Measurements from ENCODE around the gene DSTYK. TPM values are rescaled to one million over a fixed set of nuclear protein-coding genes. Genes with fewer than 3 reads are reported as not detected.

DSTYK gene
- total RNA-seq, 1 donor from 2014 or later, result 15.4 TPM

GRCh38 chr1:205232127-205232820, 20.8 kb upstream of the DSTYK start:
- no peaks in the 10 kb centered on the region for H3K36me3 ChIP-seq (ENCODE audit: insufficient read depth, low read length)
- peaks cover 14% of the 10 kb centered on the region for H3K4me1 Mint-ChIP-seq (ENCODE audit: low read depth, unreplicated experiment)
- H3K4me3 ChIP-seq (ENCODE audit: insufficient read depth, low read depth, low read length), result no peak overlapping the region
- H3K4me2 ChIP-seq (ENCODE audit: low read length), result no peak overlapping the region
- H3K4me1 ChIP-seq (ENCODE audit: insufficient read depth, low read length), result peaks cover 8% of the 10 kb centered on the region
- peaks cover 2% of the 10 kb centered on the region for H3K36me3 Mint-ChIP-seq (ENCODE audit: low read depth, unreplicated experiment)
- H3K4me3 Mint-ChIP-seq (ENCODE audit: unreplicated experiment), result no peak overlapping the region
- H4K20me1 ChIP-seq (ENCODE audit: insufficient read depth, low read length), result peaks cover 8% of the 10 kb centered on the region
- TF ChIP-seq CTCF (IDR thresholded peaks at IDR 0.05; ENCODE audit: insufficient read depth, low read depth, low read length) (no peak), EZH2 (IDR thresholded peaks at IDR 0.05; ENCODE audit: insufficient read depth, low read length) (no peak)
- no peaks in the 10 kb centered on the region for H3K9me3 ChIP-seq (ENCODE audit: insufficient read depth, low read depth, low read length)
- peaks cover 1% of the 10 kb centered on the region for H3K27me3 Mint-ChIP-seq (ENCODE audit: low read depth, unreplicated experiment)
- no peaks in the 10 kb centered on the region for H3K9me3 Mint-ChIP-seq (ENCODE audit: unreplicated experiment)
- H3K27ac ChIP-seq (ENCODE audit: low read depth, low read length), result no peak overlapping the region
- DNase-seq (ENCODE audit: low read depth) (no peak), FAIRE-seq (no peak)
- H3K27me3 ChIP-seq (ENCODE audit: insufficient read depth, low read length), result no peaks in the 10 kb centered on the region
- H3K27ac Mint-ChIP-seq (ENCODE audit: unreplicated experiment), result no peak overlapping the region
- H2AFZ ChIP-seq (ENCODE audit: low read depth, low read length), result no peak overlapping the region
- no peaks in the 10 kb centered on the region for H3K79me2 ChIP-seq (ENCODE audit: insufficient read depth, low read length)
- H3K9ac ChIP-seq (ENCODE audit: low read length), result no peak overlapping the region

- TF ChIP-seq EZH2 (IDR thresholded peaks at IDR 0.05; ENCODE audit: insufficient read depth, low read length) (no peak), CTCF (IDR thresholded peaks at IDR 0.05; ENCODE audit: insufficient read depth, low read depth, low read length) (no peak)
- Histone ChIP-seq H2AFZ (ENCODE audit: low read depth, low read length) (no peak overlapping the region), H3K27ac (ENCODE audit: low read depth, low read length) (no peak overlapping the region), H3K9me3 (ENCODE audit: insufficient read depth, low read depth, low read length) (no peaks in the 10 kb centered on the region), H3K4me1 (ENCODE audit: insufficient read depth, low read length) (peaks cover 20% of the 10 kb centered on the region), H3K36me3 (ENCODE audit: insufficient read depth, low read length) (no peaks in the 10 kb centered on the region), H4K20me1 (ENCODE audit: insufficient read depth, low read length) (peaks cover 8% of the 10 kb centered on the region), H3K9ac (ENCODE audit: low read length) (no peak overlapping the region), H3K27me3 (ENCODE audit: insufficient read depth, low read length) (no peaks in the 10 kb centered on the region), H3K4me3 (ENCODE audit: insufficient read depth, low read depth, low read length) (no peak overlapping the region), H3K4me2 (ENCODE audit: low read length) (no peak overlapping the region), H3K79me2 (ENCODE audit: insufficient read depth, low read length) (no peaks in the 10 kb centered on the region)
- Mint-ChIP-seq H3K36me3 (ENCODE audit: low read depth, unreplicated experiment) (peaks cover 2% of the 10 kb centered on the region), H3K27ac (ENCODE audit: unreplicated experiment) (no peak overlapping the region), H3K9me3 (ENCODE audit: unreplicated experiment) (no peaks in the 10 kb centered on the region), H3K27me3 (ENCODE audit: low read depth, unreplicated experiment) (no peaks in the 10 kb centered on the region), H3K4me3 (ENCODE audit: unreplicated experiment) (no peak overlapping the region), H3K4me1 (ENCODE audit: low read depth, unreplicated experiment) (peaks cover 27% of the 10 kb centered on the region)
- DNase-seq (ENCODE audit: low read depth) (no peak), FAIRE-seq (no peak)
Measured at GRCh38 chr1:205230982-205231381, 19.5 kb upstream of the DSTYK start.

Measured in astrocyte (in vitro differentiated cells and primary cell).